HCT116 (cell line): Measurements from ENCODE around the gene LRFN2. TPM values are rescaled to one million over a fixed set of nuclear protein-coding genes. Genes with fewer than 3 reads are reported as not detected.

Experiments used
- ATAC-seq: fragments of 200-7000 bp; cut with Tn5 transposase; 2 replicates; pipeline ENCODE4 v1.9.1; 2020; ENCODE audit warnings: mild to moderate bottlenecking, moderate library complexity
- BruUV-seq: library from RNA; stranded (reverse); fragments of 400-500 nt; replicated peaks from 2 replicates; lab custom pipeline; 2021; lab: Mats Ljungman, UMichigan
- CTCF ChIA-PET: fragments of 300-600 bp; sonication (Branson Sonifier 250); formaldehyde crosslinking; loops from one replicate; lab custom pipeline; 2021; ENCODE audit warnings: antibody characterized with exemption; lab: Charles Lee
- POLR2A ChIA-PET: fragments of 300-600, 350-600 bp; sonication (Branson Sonifier 250); formaldehyde crosslinking; loops from one replicate; lab custom pipeline; 2021; ENCODE audit warnings: antibody characterized with exemption; lab: Charles Lee
- RAD21 ChIA-PET, 2 experiments: fragments of 300-600 bp; sonication (Branson Sonifier 250); formaldehyde crosslinking; loops; one replicate each; lab custom pipeline; 2023; ENCODE audit warnings: low total read pairs in 2 of 2; ENCODE audit not compliant: uncharacterized antibody in 2 of 2, unreplicated experiment in 2 of 2, low non-redundant PET in 1 of 2; lab: Charles Lee
- DNase-seq: peaks from one replicate; pipeline ENCODE4 v3.0.0-alpha.2; 2010; ENCODE audit warnings: low read depth, low spot score
- H2AFZ ChIP-seq: fragments of 200-600 bp; shearing (Covaris generic), sonication (generic); 2 replicates; pipeline ENCODE4 v1.6.1; 2017; ENCODE audit warnings: low read depth, mixed run types, mixed read lengths, antibody characterized with exemption, low read length; ENCODE audit not compliant: poor library complexity, severe bottlenecking
- H3K27ac ChIP-seq: 2 replicates; pipeline ENCODE4 v1.5.1; 2012; ENCODE audit warnings: low read depth, low read length
- H3K27me3 ChIP-seq: fragments of 200-600 bp; sonication (generic); 2 replicates; pipeline ENCODE4 v1.6.1; 2016; ENCODE audit warnings: mixed run types, low read length, mixed read lengths; ENCODE audit not compliant: insufficient read depth
- H3K36me3 ChIP-seq, 2 experiments: fragments of 200-500 bp in 1 of 2; fragments of 200-600 bp in 1 of 2; sonication (Bioruptor generic) in 1 of 2; sonication (generic) in 1 of 2; 2 replicates each; pipeline versions ENCODE4 v1.5.1 to v1.6.1; 2014 to 2016; ENCODE audit warnings: low read length in 2 of 2, inconsistent platforms in 1 of 2, mixed read lengths in 1 of 2, mixed run types in 1 of 2; ENCODE audit not compliant: insufficient read depth in 2 of 2, control insufficient read depth in 1 of 2
- H3K4me1 ChIP-seq, 2 experiments: fragments of 200-600 bp in 1 of 2; sonication (generic) in 1 of 2; 2 replicates each; pipeline versions ENCODE4 v1.5.1 to v1.6.1; 2012 to 2017; ENCODE audit warnings: low read length in 2 of 2, inconsistent platforms in 1 of 2, mild to moderate bottlenecking in 1 of 2, mixed read lengths in 1 of 2, mixed run types in 1 of 2, moderate library complexity in 1 of 2; ENCODE audit not compliant: insufficient read depth in 2 of 2, control insufficient read depth in 1 of 2
- H3K4me2 ChIP-seq: fragments of 200-600 bp; sonication (generic); 2 replicates; pipeline ENCODE4 v1.6.1; 2017; ENCODE audit warnings: mixed run types, low read length, mixed read lengths
- H3K4me3 ChIP-seq, 2 experiments: fragments of 200-600 bp in 1 of 2; sonication (generic) in 1 of 2; replicated peaks in 1 of 2; 2 replicates each; pipeline ENCODE4 v1.5.1; 2011 to 2016; ENCODE audit warnings: low read length in 2 of 2, control low read depth in 1 of 2, low read depth in 1 of 2, mild to moderate bottlenecking in 1 of 2, mixed read lengths in 1 of 2, mixed run types in 1 of 2
- H3K79me2 ChIP-seq: fragments of 200-600 bp; sonication (generic); 2 replicates; pipeline ENCODE4 v1.6.1; 2017; ENCODE audit warnings: mild to moderate bottlenecking, mixed run types, low read length, moderate library complexity, mixed read lengths; ENCODE audit not compliant: insufficient read depth
- H3K9ac ChIP-seq: fragments of 200-600 bp; sonication (generic); 2 replicates; pipeline ENCODE4 v1.6.1; 2016; ENCODE audit warnings: low read length, mixed read lengths
- H3K9me2 ChIP-seq: fragments of 200-600 bp; sonication (generic), shearing (Covaris generic); 2 replicates; pipeline ENCODE4 v1.6.1; 2017; ENCODE audit warnings: mixed run types, mild to moderate bottlenecking, moderate library complexity; ENCODE audit not compliant: insufficient read depth
- H3K9me3 ChIP-seq, 2 experiments: fragments of 200-500 bp in 1 of 2; fragments of 200-600 bp in 1 of 2; sonication (Bioruptor generic) in 1 of 2; sonication (generic) in 1 of 2; 2 replicates each; pipeline ENCODE4 v1.6.1; 2014 to 2017; ENCODE audit warnings: low read length in 2 of 2, mixed read lengths in 2 of 2, inconsistent platforms in 1 of 2, low read depth in 1 of 2, mild to moderate bottlenecking in 1 of 2, mixed run types in 1 of 2, moderate library complexity in 1 of 2; ENCODE audit not compliant: control insufficient read depth in 1 of 2, insufficient read depth in 1 of 2
- H4K20me1 ChIP-seq: fragments of 200-600 bp; sonication (generic), shearing (Covaris generic); 2 replicates; pipeline ENCODE4 v1.6.1; 2017; ENCODE audit warnings: mixed run types, mild to moderate bottlenecking, moderate library complexity; ENCODE audit not compliant: insufficient read depth
- ATF3 ChIP-seq: IDR thresholded peaks from 2 replicates; pipeline ENCODE4 v1.6.1; 2012
- CBX3 ChIP-seq: IDR thresholded peaks from 2 replicates; pipeline ENCODE4 v1.6.1; 2012; ENCODE audit warnings: low read depth
- ELF1 ChIP-seq: IDR thresholded peaks from 2 replicates; pipeline ENCODE4 v1.6.1; 2012; ENCODE audit warnings: low read depth, borderline replicate concordance
- EZH2 ChIP-seq: fragments of 200-600 bp; sonication (generic); IDR thresholded peaks from 2 replicates; pipeline ENCODE4 v1.6.1; 2017; ENCODE audit warnings: antibody characterized with exemption, mixed run types
- EZH2phosphoT487 ChIP-seq: fragments of 200-600 bp; IDR thresholded peaks from 2 replicates; pipeline ENCODE4 v1.6.1; 2018; ENCODE audit warnings: antibody characterized with exemption, borderline replicate concordance
- FOSL1 ChIP-seq: IDR thresholded peaks from 2 replicates; pipeline ENCODE4 v1.6.1; 2012; ENCODE audit warnings: low read depth
- SIN3A ChIP-seq: IDR thresholded peaks from 2 replicates; pipeline ENCODE4 v1.6.1; 2012; ENCODE audit warnings: low read depth
- SP1 ChIP-seq: IDR thresholded peaks from 2 replicates; pipeline ENCODE4 v1.6.1; 2012; ENCODE audit warnings: low read depth
- YY1 ChIP-seq: IDR thresholded peaks from 2 replicates; pipeline ENCODE4 v1.6.1; 2011; ENCODE audit warnings: low read length, low read depth, moderate library complexity, mild to moderate bottlenecking; ENCODE audit not compliant: insufficient replicate concordance; ENCODE audit errors: extremely low read depth
- ZBTB33 ChIP-seq: IDR thresholded peaks from 2 replicates; pipeline ENCODE4 v1.6.1; 2011; ENCODE audit warnings: mild to moderate bottlenecking, low read length, moderate library complexity; ENCODE audit not compliant: insufficient replicate concordance; ENCODE audit errors: extremely low read depth
- ZFX ChIP-seq: fragments of 450-650 bp; IDR thresholded peaks from 2 replicates; pipeline ENCODE4 v1.6.1; 2017
- intact Hi-C: fragments of 100-400 bp; cut with micrococcal nuclease; formaldehyde crosslinking; loops from 2 replicates; pipeline ENCODE4 v1.10.0; 2022
- total RNA-seq: library from RNA; stranded (reverse); gene quantifications from one replicate; pipeline ENCODE4 v1.2.1, GENCODE V29; 2021; ENCODE audit not compliant: unreplicated experiment

LRFN2 gene
- total RNA-seq, 1 experiment from 2014 or later: not detected

GRCh38 chr6:40378725-40379074 lies 208.5 kb downstream of the LRFN2 start:
- no peaks in the 10 kb centered on the region for H4K20me1 ChIP-seq
- H3K4me3 ChIP-seq: no peak overlapping the region
- ChIA-PET POLR2A (no interaction called here), RAD21 (no interaction called here), CTCF (no interaction called here)
- no peaks in the 10 kb centered on the region for H3K36me3 ChIP-seq
- intact Hi-C loops: no loop called here
- H3K27ac ChIP-seq: no peak overlapping the region
- no peak overlapping the region for H2AFZ ChIP-seq
- no peak overlapping the region for H3K9ac ChIP-seq
- no peak overlapping the region for H3K4me2 ChIP-seq
- H3K27me3 ChIP-seq: peaks cover 14% of the 10 kb centered on the region
- ATAC-seq (no peak), DNase-seq (no peak)
- no peaks in the 10 kb centered on the region for H3K4me1 ChIP-seq
- H3K79me2 ChIP-seq: no peaks in the 10 kb centered on the region
- H3K9me3 ChIP-seq: no peaks in the 10 kb centered on the region
- H3K9me2 ChIP-seq: no peaks in the 10 kb centered on the region
- TF ChIP-seq ELF1 (no peak), SP1 (no peak), ZBTB33 (no peak), ATF3 (no peak), YY1 (no peak), EZH2phosphoT487 (no peak), SIN3A (no peak), ZFX (no peak), FOSL1 (no peak), CBX3 (no peak), EZH2 (no peak)
- no TSS peak for BruUV-seq
